ENCODE results near the gene GRIK3. TPM values are rescaled to one million over a fixed set of nuclear protein-coding genes. Genes with fewer than 3 reads are reported as not detected.

Gene GRIK3
- total and polyA plus RNA-seq, 12 donors: 0.09 to 3.1 (median 0.69) TPM

DNA sequence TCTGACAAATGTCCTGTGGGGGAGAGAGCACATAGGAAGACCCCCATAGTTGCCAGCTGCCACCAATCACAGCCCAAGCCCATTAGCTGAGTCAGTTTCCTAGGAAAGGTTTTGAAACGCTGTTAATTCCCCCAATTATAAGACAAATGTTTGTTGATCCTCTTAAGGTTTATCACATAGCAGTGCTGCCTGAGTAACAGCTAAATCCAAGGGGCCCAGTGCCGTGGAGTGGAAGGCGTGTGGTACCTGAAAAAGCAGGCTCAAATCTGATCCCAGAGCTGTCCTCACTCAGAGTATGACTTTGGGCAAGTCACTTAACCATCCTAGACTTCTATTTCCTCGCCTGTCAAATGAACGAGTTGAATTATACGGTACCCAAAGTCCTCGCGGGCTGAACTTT is 69.5 kb downstream of the GRIK3 start:
- Histone ChIP-seq H3K27ac (no peak overlapping the region), H3K4me3 (no peak overlapping the region), H3K36me3 (replicated peaks in 1 of 2) (no peaks in the 10 kb centered on the region), H3K9me3 (replicated peaks in 1 of 3) (no peaks in the 10 kb centered on the region), H3K27me3 (no peaks in the 10 kb centered on the region), H3K4me1 (replicated peaks in 1 of 2) (no peaks in the 10 kb centered on the region)
- no peak for DNase-seq
- 68 to 79% (median 71%) methylated on average over 8 of the region's 8 CpGs for WGBS, 4 donors
- TF ChIP-seq, protein P1, sequence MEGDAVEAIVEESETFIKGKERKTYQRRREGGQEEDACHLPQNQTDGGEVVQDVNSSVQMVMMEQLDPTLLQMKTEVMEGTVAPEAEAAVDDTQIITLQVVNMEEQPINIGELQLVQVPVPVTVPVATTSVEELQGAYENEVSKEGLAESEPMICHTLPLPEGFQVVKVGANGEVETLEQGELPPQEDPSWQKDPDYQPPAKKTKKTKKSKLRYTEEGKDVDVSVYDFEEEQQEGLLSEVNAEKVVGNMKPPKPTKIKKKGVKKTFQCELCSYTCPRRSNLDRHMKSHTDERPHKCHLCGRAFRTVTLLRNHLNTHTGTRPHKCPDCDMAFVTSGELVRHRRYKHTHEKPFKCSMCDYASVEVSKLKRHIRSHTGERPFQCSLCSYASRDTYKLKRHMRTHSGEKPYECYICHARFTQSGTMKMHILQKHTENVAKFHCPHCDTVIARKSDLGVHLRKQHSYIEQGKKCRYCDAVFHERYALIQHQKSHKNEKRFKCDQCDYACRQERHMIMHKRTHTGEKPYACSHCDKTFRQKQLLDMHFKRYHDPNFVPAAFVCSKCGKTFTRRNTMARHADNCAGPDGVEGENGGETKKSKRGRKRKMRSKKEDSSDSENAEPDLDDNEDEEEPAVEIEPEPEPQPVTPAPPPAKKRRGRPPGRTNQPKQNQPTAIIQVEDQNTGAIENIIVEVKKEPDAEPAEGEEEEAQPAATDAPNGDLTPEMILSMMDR (IDR thresholded peaks at IDR 0.05): no peak
- TF ChIP-seq POLR2A (IDR thresholded peaks at IDR 0.05): no peak
- intact Hi-C loops (cut with DNase I): no loop called here

DNA sequence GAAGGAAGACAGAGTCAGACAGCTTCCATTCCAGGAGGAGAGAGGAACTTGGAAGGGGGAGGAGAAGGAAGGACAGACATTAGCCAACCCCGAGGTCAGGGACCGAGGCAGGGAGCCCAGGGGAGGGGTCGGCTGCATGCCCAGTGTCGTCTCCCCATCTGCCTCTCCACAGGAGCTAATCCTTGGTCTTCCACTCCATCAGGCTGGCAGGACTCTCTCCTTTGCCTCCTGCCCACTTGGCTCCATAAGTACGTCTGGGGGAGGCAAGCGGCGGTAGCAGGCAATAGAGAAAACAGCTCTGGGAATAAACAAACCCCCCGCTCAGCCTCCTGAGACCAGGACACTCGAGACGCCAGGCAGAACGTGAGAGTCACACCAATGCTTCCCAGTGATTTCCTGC is 71.3 kb downstream of the GRIK3 start:
- intact Hi-C loops (cut with DNase I): no loop called here
- no peak for TF ChIP-seq POLR2A (IDR thresholded peaks at IDR 0.05)
- TF ChIP-seq, protein P1 (IDR thresholded peaks at IDR 0.05): no peak

DNA sequence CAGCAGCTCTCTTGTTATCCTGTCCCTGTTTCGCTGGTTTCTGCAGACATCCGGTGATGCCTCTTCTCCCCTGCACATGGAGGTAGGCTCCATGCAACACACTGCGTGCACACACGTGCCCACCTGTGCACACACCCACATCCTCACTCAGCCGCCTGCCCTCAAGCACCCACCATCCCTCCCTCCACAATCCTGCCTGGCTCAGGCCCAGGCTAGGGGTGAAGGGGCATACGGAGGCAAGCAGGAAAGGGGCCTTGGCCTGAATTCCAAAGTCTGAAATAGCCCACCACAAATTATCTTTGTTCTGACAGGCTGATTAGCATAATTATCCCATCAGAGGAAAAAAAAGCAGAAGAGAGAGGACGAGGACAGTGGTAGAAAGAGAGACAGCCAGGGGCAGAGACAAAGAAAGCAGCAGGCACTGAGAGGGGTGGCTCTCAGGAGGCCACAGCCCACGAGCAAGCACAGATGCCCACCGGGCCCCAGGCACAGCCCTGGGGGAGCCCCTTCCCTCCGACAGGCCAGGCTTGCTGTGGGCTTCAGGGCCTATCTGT is 73.2 kb downstream of the GRIK3 start:
- 31 to 53% (median 51%) methylated on average over 9 to 10 of the region's 10 CpGs for WGBS, 4 donors
- Histone ChIP-seq H3K36me3 (replicated peaks in 1 of 2) (no peaks in the 10 kb centered on the region), H3K4me1 (replicated peaks in 1 of 2) (no peaks in the 10 kb centered on the region), H3K27me3 (no peaks in the 10 kb centered on the region), H3K9me3 (replicated peaks in 1 of 3) (no peaks in the 10 kb centered on the region), H3K27ac (no peak overlapping the region), H3K4me3 (no peak overlapping the region)
- intact Hi-C loops (cut with DNase I): no loop called here
- TF ChIP-seq, protein P1 (IDR thresholded peaks at IDR 0.05): no peak
- no peak for TF ChIP-seq POLR2A (IDR thresholded peaks at IDR 0.05)
- DNase-seq: no peak

More for the DNA sequence above, 71.3 kb downstream of the GRIK3 start:
- H3K27ac ChIP-seq: no peak overlapping the region
- WGBS, 4 donors: 32 to 53% (median 41%) methylated on average over 11 of the region's 11 CpGs
- H3K4me1 ChIP-seq (replicated peaks in 1 of 2): no peaks in the 10 kb centered on the region
- no peaks in the 10 kb centered on the region for H3K27me3 ChIP-seq
- no peaks in the 10 kb centered on the region for H3K36me3 ChIP-seq (replicated peaks in 1 of 2)
- no peak for DNase-seq
- no peaks in the 10 kb centered on the region for H3K9me3 ChIP-seq (replicated peaks in 1 of 3)
- no peak overlapping the region for H3K4me3 ChIP-seq

DNA sequence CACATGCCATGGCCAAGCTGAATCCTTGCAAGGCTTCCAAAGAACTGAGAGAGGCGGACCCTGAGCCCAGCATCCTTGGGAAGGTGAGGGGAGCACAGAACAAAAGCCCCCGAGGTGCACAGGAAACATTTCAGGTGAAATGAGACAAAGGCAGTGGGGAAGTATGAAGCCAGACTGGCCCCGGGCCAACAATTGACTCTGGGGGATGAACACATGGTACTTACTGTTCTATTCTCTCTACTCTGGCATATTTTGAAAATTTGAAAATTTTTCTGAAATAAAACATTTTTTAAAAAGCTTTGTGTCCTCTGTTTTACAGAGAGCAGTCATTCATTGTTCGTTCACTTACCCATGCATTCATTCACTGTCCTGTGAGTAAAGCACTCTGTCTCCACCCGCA is 77.7 kb downstream of the GRIK3 start:
- intact Hi-C loops (cut with DNase I): no loop called here

More for the DNA sequence above, 77.7 kb downstream of the GRIK3 start:
- no peak for DNase-seq
- Histone ChIP-seq H3K27me3 (no peaks in the 10 kb centered on the region), H3K4me3 (no peak overlapping the region), H3K9me3 (replicated peaks in 1 of 3) (no peaks in the 10 kb centered on the region), H3K27ac (no peak overlapping the region), H3K4me1 (replicated peaks in 1 of 2) (no peaks in the 10 kb centered on the region), H3K36me3 (replicated peaks in 1 of 2) (no peaks in the 10 kb centered on the region)
- WGBS, 4 donors: 66 to 78% (median 71%) methylated on average over 4 to 5 of the region's 5 CpGs
- TF ChIP-seq, protein P1 (IDR thresholded peaks at IDR 0.05): no peak
- no peak for TF ChIP-seq POLR2A (IDR thresholded peaks at IDR 0.05)
